A549 treated with GW870086 at 1 μM for 4 hours (cell line): ENCODE data around the gene ICAM5. TPM values are rescaled to one million over a fixed set of nuclear protein-coding genes. Genes with fewer than 3 reads are reported as not detected.

Source experiments
- total RNA-seq: library from RNA; stranded (reverse); fragments of 200-300 nt; extraction: Qiagen RNA extraction; gene quantifications from 5 replicates; pipeline ENCODE4 v1.2.3, GENCODE V29; 2022; ENCODE audit warnings: low read depth

ICAM5 gene, protein sequence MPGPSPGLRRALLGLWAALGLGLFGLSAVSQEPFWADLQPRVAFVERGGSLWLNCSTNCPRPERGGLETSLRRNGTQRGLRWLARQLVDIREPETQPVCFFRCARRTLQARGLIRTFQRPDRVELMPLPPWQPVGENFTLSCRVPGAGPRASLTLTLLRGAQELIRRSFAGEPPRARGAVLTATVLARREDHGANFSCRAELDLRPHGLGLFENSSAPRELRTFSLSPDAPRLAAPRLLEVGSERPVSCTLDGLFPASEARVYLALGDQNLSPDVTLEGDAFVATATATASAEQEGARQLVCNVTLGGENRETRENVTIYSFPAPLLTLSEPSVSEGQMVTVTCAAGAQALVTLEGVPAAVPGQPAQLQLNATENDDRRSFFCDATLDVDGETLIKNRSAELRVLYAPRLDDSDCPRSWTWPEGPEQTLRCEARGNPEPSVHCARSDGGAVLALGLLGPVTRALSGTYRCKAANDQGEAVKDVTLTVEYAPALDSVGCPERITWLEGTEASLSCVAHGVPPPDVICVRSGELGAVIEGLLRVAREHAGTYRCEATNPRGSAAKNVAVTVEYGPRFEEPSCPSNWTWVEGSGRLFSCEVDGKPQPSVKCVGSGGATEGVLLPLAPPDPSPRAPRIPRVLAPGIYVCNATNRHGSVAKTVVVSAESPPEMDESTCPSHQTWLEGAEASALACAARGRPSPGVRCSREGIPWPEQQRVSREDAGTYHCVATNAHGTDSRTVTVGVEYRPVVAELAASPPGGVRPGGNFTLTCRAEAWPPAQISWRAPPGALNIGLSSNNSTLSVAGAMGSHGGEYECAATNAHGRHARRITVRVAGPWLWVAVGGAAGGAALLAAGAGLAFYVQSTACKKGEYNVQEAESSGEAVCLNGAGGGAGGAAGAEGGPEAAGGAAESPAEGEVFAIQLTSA
- total RNA-seq: 0.34 to 1.1 TPM (median 0.61 TPM) in 5 replicates

DNA sequence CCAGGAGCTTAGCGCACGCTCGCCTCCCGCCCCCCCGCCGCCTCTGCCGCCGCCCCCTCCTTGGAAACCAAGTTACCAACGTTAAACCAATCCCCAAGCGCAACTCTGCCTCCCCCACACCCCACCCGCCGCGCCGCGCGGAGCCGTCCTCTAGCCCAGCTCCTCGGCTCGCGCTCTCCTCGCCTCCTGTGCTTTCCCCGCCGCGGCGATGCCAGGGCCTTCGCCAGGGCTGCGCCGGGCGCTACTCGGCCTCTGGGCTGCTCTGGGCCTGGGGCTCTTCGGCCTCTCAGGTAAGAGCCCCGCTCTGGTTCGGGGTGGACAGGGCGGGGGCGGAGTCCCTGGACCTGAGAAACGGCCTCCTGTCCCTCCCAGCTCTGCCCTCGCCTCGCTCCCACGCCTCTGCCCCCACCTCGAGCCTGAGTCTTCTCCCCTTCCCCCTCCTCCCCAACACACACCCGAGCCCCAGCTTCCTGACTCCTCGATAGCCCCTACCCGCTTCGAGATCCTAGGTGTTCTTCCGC is at the start of gene ICAM5:
Gene ICAM5, plus strand, starts transcription at position 117 of the 521 bp plus-strand sequence. Its CDS starts 92 bp downstream, at position 209.

GRCh38 chr19:10251792-10252694 is 37.7 kb upstream of the ICAM5 start, which contains the start of gene MRPL4:
MRPL4 (plus strand) TSS chr19:10252214; CDS start chr19:10252254, 40 bp downstream.

DNA sequence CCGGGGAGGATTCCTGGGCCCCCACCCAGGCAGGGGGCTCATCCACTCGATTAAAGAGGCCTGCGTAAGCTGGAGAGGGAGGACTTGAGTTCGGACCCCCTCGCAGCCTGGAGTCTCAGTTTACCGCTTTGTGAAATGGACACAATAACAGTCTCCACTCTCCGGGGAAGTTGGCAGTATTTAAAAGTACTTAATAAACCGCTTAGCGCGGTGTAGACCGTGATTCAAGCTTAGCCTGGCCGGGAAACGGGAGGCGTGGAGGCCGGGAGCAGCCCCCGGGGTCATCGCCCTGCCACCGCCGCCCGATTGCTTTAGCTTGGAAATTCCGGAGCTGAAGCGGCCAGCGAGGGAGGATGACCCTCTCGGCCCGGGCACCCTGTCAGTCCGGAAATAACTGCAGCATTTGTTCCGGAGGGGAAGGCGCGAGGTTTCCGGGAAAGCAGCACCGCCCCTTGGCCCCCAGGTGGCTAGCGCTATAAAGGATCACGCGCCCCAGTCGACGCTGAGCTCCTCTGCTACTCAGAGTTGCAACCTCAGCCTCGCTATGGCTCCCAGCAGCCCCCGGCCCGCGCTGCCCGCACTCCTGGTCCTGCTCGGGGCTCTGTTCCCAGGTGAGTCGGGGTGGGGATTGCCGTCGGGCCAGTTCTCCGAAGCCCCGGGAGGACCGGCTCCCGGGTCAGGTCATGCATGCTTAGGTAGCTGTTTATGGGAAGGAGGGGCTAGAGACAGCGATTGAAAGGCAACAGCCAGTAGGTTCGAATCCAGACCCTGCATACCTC is 18.9 kb upstream of the ICAM5 start, which contains the start of gene ICAM1:
Gene ICAM1, plus strand, starts transcription at position 505 of the 779 bp plus-strand sequence. Its CDS starts 40 bp downstream, at position 545.

DNA sequence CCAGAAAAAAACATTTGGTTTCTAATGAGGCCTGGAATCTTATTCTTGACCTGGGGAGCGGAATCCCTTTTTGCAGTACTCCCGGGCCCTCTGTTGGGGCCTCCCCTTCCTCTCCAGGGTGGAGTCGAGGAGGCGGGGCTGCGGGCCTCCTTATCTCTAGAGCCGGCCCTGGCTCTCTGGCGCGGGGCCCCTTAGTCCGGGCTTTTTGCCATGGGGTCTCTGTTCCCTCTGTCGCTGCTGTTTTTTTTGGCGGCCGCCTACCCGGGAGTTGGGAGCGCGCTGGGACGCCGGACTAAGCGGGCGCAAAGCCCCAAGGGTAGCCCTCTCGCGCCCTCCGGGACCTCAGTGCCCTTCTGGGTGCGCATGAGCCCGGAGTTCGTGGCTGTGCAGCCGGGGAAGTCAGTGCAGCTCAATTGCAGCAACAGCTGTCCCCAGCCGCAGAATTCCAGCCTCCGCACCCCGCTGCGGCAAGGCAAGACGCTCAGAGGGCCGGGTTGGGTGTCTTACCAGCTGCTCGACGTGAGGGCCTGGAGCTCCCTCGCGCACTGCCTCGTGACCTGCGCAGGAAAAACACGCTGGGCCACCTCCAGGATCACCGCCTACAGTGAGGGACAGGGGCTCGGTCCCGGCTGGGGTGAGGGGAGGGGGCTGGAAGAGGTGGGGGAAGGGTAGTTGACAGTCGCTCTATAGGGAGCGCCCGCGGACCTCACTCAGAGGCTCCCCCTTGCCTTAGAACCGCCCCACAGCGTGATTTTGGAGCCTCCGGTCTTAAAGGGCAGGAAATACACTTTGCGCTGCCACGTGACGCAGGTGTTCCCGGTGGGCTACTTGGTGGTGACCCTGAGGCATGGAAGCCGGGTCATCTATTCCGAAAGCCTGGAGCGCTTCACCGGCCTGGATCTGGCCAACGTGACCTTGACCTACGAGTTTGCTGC is 2.7 kb upstream of the ICAM5 start, which contains the start of gene ICAM4:
Gene ICAM4, plus strand, starts transcription at position 153 of the 935 bp plus-strand sequence. Its CDS starts 58 bp downstream, at position 211.

GRCh38 chr19:10309423-10309822 is 19.7 kb downstream of the ICAM5 start, which contains the start of gene ZGLP1:
ZGLP1 (minus strand) TSS chr19:10309815.

GRCh38 chr19:10315335-10316214 is 25.8 kb downstream of the ICAM5 start, which contains the start of gene FDX2:
FDX2 (minus strand) TSS chr19:10316015; CDS start chr19:10315996, 19 bp downstream.

DNA sequence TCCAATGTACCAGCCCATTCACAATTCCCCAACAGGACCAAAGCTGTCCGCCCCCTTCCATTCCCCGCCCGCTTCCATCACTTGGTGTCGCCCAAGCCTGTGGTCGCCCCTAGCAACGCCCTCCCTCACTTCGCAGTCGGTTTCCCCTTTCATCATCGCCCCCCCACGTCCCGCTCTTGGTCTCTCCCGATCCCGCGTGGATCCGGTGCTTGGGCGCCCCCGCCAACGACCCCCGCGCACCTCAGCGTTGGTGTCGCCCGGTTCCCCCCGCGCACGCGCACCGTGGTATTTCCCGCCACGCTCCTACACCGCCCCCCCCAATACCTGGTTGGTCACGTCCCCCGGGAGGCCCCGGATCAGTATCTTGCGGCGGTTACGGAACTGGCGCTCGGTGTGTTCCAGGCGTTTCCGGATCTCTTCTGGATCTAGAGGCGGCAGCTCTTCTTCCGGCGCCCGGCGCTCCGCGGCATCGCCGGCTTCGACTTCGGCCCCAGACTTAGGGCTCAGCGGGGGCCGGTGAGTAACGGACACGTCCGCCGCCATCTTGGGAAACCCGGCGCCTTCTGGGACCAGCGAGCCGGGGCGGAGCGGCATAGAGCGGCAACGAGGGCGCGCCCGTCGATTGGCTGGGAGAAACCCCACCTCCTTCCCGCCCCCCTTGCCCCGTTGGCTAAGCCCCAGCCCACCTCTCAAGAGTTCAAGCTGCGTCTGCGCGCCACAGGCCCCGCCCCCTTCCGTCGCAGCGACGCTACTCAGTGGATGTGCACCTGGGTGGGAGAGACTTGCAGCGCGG is 43.4 kb downstream of the ICAM5 start, which contains the start of gene RAVER1:
Gene RAVER1, minus strand, starts transcription at position 565 of the 793 bp plus-strand sequence. Its CDS starts 22 bp downstream, at position 543.

DNA sequence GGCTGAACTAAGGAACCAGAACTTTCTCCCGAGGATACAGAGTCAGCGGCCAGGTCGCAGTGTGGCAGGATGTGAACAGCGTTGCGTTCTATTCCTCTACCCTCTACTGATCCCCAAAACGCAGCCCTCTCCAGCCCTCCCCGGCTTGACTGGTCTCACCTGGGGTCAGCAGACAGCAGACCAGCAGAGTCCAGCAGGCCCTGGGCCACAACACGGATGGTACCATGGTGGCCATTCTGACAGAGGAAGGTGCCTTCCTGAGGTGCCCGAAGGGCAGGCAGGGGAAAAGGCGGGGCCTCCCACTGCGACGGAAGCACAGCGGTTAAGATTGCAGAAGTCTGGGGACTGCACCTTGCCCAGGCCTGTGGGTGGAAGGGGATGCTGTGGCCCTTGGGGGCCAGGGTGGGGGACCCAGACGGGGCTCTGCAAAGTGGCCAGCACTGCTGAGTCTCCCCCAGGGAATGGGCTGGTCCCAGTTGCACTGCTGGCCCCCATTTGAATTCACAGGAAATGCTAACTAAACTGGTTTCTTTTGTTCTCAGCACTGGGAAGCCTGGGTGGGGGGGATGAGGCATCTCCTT is 49.7 kb downstream of the ICAM5 start, which contains the start of gene ICAM3:
Gene ICAM3, minus strand, starts transcription at position 245 of the 581 bp plus-strand sequence. Its CDS starts 10 bp downstream, at position 235.

Other genes starting within 250 kb of the ICAM5 start
- 6.4 to 8.6 TPM (median 7.5 TPM) in 5 replicates for gene SHFL, start 203.6 kb upstream of the ICAM5 start, total RNA-seq
- 0.06 to 0.23 TPM (median 0.09 TPM) in 3 of 5 replicates, not detected in the others for gene ANGPTL6, start 187.3 kb upstream of the ICAM5 start, total RNA-seq
- gene PPAN, start 183.6 kb upstream of the ICAM5 start, total RNA-seq: 42.9 to 59.9 TPM (median 49.7 TPM) in 5 replicates
- 5.2 to 10.9 TPM (median 7.6 TPM) in 5 replicates for gene P2RY11, start 178.3 kb upstream of the ICAM5 start, total RNA-seq
- 151 to 181 TPM (median 159 TPM) in 5 replicates for gene EIF3G, start 170.1 kb upstream of the ICAM5 start, total RNA-seq
- 52.7 to 62.9 TPM (median 60.8 TPM) in 5 replicates for gene DNMT1, start 95.0 kb upstream of the ICAM5 start, total RNA-seq
- 0.73 to 1.1 TPM (median 0.81 TPM) in 5 replicates for gene S1PR2, start 58.6 kb upstream of the ICAM5 start, total RNA-seq
- 58.5 to 83.8 TPM (median 72.0 TPM) in 5 replicates for gene MRPL4, start 37.7 kb upstream of the ICAM5 start, total RNA-seq
- gene ICAM1, start 18.8 kb upstream of the ICAM5 start, total RNA-seq: 3.4 to 5.5 TPM (median 4.2 TPM) in 5 replicates
- gene ICAM4, start 3.0 kb upstream of the ICAM5 start, total RNA-seq: 0.09 TPM in 1 of 5 replicates, not detected in the others
- 1.1 to 2.2 TPM (median 1.9 TPM) in 5 replicates for gene ZGLP1, start 19.9 kb downstream of the ICAM5 start, total RNA-seq
- gene FDX2, start 26.1 kb downstream of the ICAM5 start, total RNA-seq: 22.7 to 31.5 TPM (median 31.3 TPM) in 5 replicates
- gene RAVER1, start 43.6 kb downstream of the ICAM5 start, total RNA-seq: 20.8 to 29.6 TPM (median 28.0 TPM) in 5 replicates
- 6.4 to 10.8 TPM (median 8.0 TPM) in 5 replicates for gene ICAM3, start 49.7 kb downstream of the ICAM5 start, total RNA-seq
- gene TYK2, start 90.6 kb downstream of the ICAM5 start, total RNA-seq: 30.3 to 45.0 TPM (median 41.7 TPM) in 5 replicates
- gene CDC37, start 113.6 kb downstream of the ICAM5 start, total RNA-seq: 166 to 192 TPM (median 181 TPM) in 5 replicates
- 3.7 to 5.1 TPM (median 4.4 TPM) in 5 replicates for gene PDE4A, start 130.6 kb downstream of the ICAM5 start, total RNA-seq
- 46.6 to 65.5 TPM (median 53.7 TPM) in 5 replicates for gene KEAP1, start 213.4 kb downstream of the ICAM5 start, total RNA-seq
- gene S1PR5, start 227.5 kb downstream of the ICAM5 start, total RNA-seq: 1.2 to 2.2 TPM (median 1.9 TPM) in 5 replicates